Transverse colon (tissue), 4 donors: Measurements from ENCODE around the gene SLC25A13. TPM values are rescaled to one million over a fixed set of nuclear protein-coding genes. Genes with fewer than 3 reads are reported as not detected.

Experiments used
- DNase-seq: peaks from one replicate; pipeline ENCODE4 v3.0.0-alpha.2; 2019
- H3K27ac ChIP-seq, 4 donors: fragments of 200-600 bp; sonication (generic); 2 replicates each; pipeline ENCODE4 v1.5.1; 2016 to 2018; ENCODE audit warnings: inconsistent platforms in 4 of 4
- H3K27me3 ChIP-seq: fragments of 200-600 bp; sonication (generic); 2 replicates; pipeline ENCODE4 v1.5.1; 2017; ENCODE audit warnings: inconsistent platforms
- H3K36me3 ChIP-seq, 4 donors: fragments of 200-600 bp; sonication (generic); 2 replicates each; pipeline ENCODE4 v1.5.1; 2017 to 2019; ENCODE audit warnings: inconsistent platforms in 4 of 4
- H3K4me1 ChIP-seq, 4 donors: fragments of 200-600 bp; sonication (generic); 2 replicates each; pipeline ENCODE4 v1.5.1; 2017 to 2020; ENCODE audit warnings: inconsistent platforms in 4 of 4
- H3K4me3 ChIP-seq, 4 donors: fragments of 200-600 bp; sonication (generic); 1 replicate in 1 of 4; 2 replicates in 3 of 4; pipeline versions ENCODE4 v1.5.1 to v1.6.1; 2017 to 2019; ENCODE audit warnings: inconsistent platforms in 4 of 4
- H3K9me3 ChIP-seq, 2 donors: fragments of 200-600 bp; sonication (generic); 2 replicates each; pipeline ENCODE4 v1.5.1; 2017 to 2019; ENCODE audit warnings: inconsistent platforms in 2 of 2
- EP300 ChIP-seq: sonication (generic); formaldehyde crosslinking; IDR thresholded peaks from one replicate; pipeline ENCODE4 v1.6.1; 2017; ENCODE audit warnings: antibody characterized with exemption, low read depth
- POLR2A ChIP-seq: fragments of 450-650 bp; IDR thresholded peaks from one replicate; pipeline ENCODE4 v1.6.1; 2016; ENCODE audit warnings: antibody characterized with exemption, mild to moderate bottlenecking, moderate library complexity
- POLR2AphosphoS5 ChIP-seq, 3 donors: sonication (generic); formaldehyde crosslinking; IDR thresholded peaks; one replicate each; pipeline ENCODE4 v1.6.1; 2016; ENCODE audit warnings: antibody characterized with exemption in 3 of 3
- WGBS, 2 donors: methylation state at CpG; one replicate each; pipeline ENCODE4 v1.1.5; 2018; ENCODE audit warnings: low coverage in 1 of 2; 5-methylcytosine and 5-hydroxymethylcytosine counted together
- in situ Hi-C, 4 donors: fragments of 200-750 bp; cut with MboI; loops; one replicate each; pipeline versions ENCODE4 v1.15.0 to v1.15.1; 2017; ENCODE audit warnings: low sequenced_read_pairs in 3 of 4, low pct_ligation_motif_present in 1 of 4, low pct_unique_long_range_greater_than_20kb in 1 of 4
- intact Hi-C: fragments of 100-400 bp; cut with DNase I; formaldehyde crosslinking; loops from one replicate; pipeline ENCODE4 v1.15.1; 2023; ENCODE audit warnings: low total_unique reads
- small RNA-seq, 4 donors: library from RNA; depleted of rRNA; stranded (forward); fragments of <200 nt; gene quantifications; one replicate each; pipeline ENCODE3, GENCODE V24; 2016
- total RNA-seq, 4 donors: library from RNA; depleted of rRNA; stranded (reverse); fragments of >200 nt; gene quantifications; one replicate each; pipeline ENCODE4 v1.1.0, GENCODE V29; 2016

Gene SLC25A13
- total RNA-seq, 4 donors from 2014 or later = 7.8 to 68.9 (median 59.6) TPM

DNA sequence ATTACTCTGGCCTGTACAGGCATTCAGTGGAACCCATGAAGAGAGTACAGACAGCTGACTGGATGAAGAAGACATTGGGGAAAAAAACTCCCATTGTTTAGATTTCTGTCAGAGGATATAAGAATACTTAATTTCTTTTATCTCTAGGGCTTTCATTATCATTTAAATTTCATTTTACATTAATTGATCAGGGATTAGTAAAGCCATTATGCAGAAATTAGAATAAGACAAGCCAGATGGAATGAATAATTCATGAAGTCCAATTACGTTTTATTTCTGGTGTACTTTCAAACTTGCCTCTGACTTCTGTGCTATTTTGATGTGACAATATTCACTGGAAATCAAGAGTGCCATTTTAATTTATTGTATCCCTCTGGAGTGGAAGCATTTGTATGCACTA, 247.0 kb downstream of the SLC25A13 start:
- H3K4me3 ChIP-seq = no peak overlapping the region
- H3K9me3 ChIP-seq = no peaks in the 10 kb centered on the region
- in situ Hi-C loops = loop anchor here (5.0 to 25.0 kb wide), 4 partner anchors 87 to 962 kb away; no protein-coding TSS in a partner anchor
- no peak for DNase-seq
- H3K4me1 ChIP-seq = peaks cover 5 to 8% (median 6%) of the 10 kb centered on the region in 4 donors
- 55 to 64% methylated on average over 1 of the region's 1 CpG for WGBS, 2 donors
- H3K36me3 ChIP-seq = no peaks in the 10 kb centered on the region
- intact Hi-C loops = loop anchor here (10.0 kb wide), 1 partner anchor 950 kb away; the partner anchor contains the start of gene DLX5
- TF ChIP-seq POLR2AphosphoS5 (IDR thresholded peaks at IDR 0.05) (no peak), EP300 (no peak), POLR2A (no peak)
- peaks cover 34% of the 10 kb centered on the region for H3K27me3 ChIP-seq
- no peak overlapping the region for H3K27ac ChIP-seq

Small RNA genes within 50 kb of the gene (small RNA-seq; reads per million reads assigned to genes)
- 0 reads per million in 4 donors for gene AC084368.1
- gene MIR591 = 0 reads per million in 4 donors
- 0 reads per million in 4 donors for gene RNU6-364P
- gene RNU6-532P = 0 reads per million in 4 donors
